SKM-1 (cell line): ENCODE data around the gene NPEPL1.
"Not testable (repeated sequence)": the region's sequence is repeated elsewhere in the genome, so short reads cannot be mapped to it uniquely, and the experiment has no call there.

Experiments used
- DNase-seq: peaks from one replicate; lab custom pipeline; 2025; ENCODE audit not compliant: unreplicated experiment; lab: John Stamatoyannopoulos, UW

The NPEPL1 gene

GRCh38 chr20:58755766-58756449 lies 63.3 kb downstream of the NPEPL1 start:
- DNase-seq: no peak

GRCh38 chr20:58756450-58756775 lies 63.8 kb downstream of the NPEPL1 start:
- DNase-seq: no peak

DNA sequence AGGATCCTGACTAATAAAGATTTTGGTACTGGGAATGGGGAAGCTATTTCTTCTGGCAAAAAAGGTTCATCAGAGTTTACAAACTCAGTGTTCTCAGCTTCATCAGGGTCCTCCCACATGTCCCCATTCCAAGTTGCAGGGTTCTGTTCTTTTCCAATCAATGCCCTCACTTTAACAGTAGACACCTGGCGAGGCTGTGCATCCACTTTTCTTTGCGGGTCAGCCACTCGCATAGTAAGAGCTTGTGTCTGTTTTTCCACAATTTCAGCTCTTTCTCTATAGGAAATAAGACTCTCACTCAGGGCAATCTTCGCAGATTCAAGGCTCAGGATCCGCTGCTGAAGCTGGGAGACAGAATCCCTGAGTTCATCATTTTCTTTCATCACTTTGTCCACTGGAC lies 65.0 kb downstream of the NPEPL1 start:
- DNase-seq: not testable (repeated sequence)

DNA sequence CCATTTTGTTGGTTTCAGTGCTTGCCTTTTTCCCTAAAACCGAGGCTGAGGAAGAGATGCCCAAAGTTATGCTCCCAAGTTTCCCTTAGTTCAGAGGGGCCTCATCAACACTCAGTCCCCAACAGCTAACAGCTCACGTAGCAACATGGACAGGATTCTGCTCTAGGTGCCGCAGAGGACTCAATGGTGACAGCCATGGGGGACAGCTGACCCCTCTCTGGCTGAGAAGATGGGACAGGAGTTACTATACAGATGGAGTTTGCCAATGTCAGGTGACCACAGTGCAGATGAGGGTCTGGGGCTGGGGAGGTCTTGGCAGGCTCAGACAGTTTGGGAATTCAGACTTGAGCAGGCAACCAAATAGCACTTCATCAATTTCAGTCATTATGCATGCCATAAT lies 67.3 kb downstream of the NPEPL1 start:
- no peak for DNase-seq

DNA sequence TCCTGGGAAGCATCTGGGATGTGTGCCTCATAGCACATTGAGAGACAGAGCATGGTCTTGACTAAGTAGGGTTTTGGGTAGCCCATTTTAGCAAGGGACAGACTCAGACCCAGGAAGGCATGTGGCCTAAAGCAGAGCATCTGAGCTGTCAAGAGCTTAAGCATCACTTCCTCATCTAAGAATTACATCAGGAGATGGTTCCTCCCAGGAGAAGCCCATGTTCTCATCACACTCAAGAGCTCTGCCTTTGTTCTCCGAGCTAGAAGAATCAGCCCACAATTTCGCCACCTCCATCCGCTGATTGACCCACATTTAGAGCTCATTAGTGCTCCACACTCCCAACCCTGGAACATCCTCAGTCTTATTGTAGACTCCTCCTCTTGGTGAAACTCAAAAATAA lies 68.3 kb downstream of the NPEPL1 start:
- no peak for DNase-seq

- no peak for DNase-seq
Observed at GRCh38 chr20:58762120-58762519, 69.5 kb downstream of the NPEPL1 start.

GRCh38 chr20:58763076-58763475 lies 70.5 kb downstream of the NPEPL1 start:
- no peak for DNase-seq
